ENCODE data around the gene AUTS2. TPM values are rescaled to one million over a fixed set of nuclear protein-coding genes. Genes with fewer than 3 reads are reported as not detected.

Gene AUTS2
- polyA plus RNA-seq, 3 donors, result 0.08 to 0.35 TPM; not detected in 1

GRCh38 chr7:70657571-70657970 lies 1059.3 kb downstream of the AUTS2 start:
- Histone ChIP-seq H3K79me2 (ENCODE audit: insufficient read depth, low read length) (no peaks in the 10 kb centered on the region), H3K27me3 (ENCODE audit: control insufficient read depth in 2 of 2, insufficient read depth in 2 of 2, low read length in 2 of 2) (no peaks in the 10 kb centered on the region), H3K9me3 (replicated peaks in 1 of 2; ENCODE audit: control insufficient read depth in 1 of 2, insufficient read depth in 1 of 2, low read length in 2 of 2) (peaks cover 0 to 4% of the 10 kb centered on the region in 2 donors), H3K36me3 (replicated peaks in 1 of 2; ENCODE audit: control insufficient read depth in 1 of 2, insufficient read depth in 2 of 2, low read length in 2 of 2) (no peaks in the 10 kb centered on the region), H3K4me2 (replicated peaks; ENCODE audit: extremely low read depth, low read length, poor library complexity, severe bottlenecking) (no peak overlapping the region), H3K4me3 (replicated peaks in 1 of 3; ENCODE audit: low read depth in 2 of 3, low read length in 3 of 3) (no peak overlapping the region), H3K9ac (ENCODE audit: insufficient read depth, low read length, poor library complexity, severe bottlenecking) (no peak overlapping the region), H2AFZ (ENCODE audit: insufficient read depth, low read depth, low read length, poor library complexity, severe bottlenecking) (no peak overlapping the region), H3K27ac (ENCODE audit: low read depth in 1 of 2, low read length in 2 of 2) (no peak overlapping the region), H3K4me1 (ENCODE audit: control insufficient read depth in 1 of 2, insufficient read depth in 2 of 2, low read length in 2 of 2) (no peaks in the 10 kb centered on the region), H4K20me1 (ENCODE audit: insufficient read depth, low read length) (no peaks in the 10 kb centered on the region)
- intact Hi-C loops (cut with micrococcal nuclease), result no loop called here
- Mint-ChIP-seq H3K4me1 (no peaks in the 10 kb centered on the region), H3K36me3 (no peaks in the 10 kb centered on the region), H3K9me3 (peaks cover 0 to 2% (median 0%) of the 10 kb centered on the region in 7 donors), H3K27me3 (ENCODE audit: low read depth in 3 of 3) (no peaks in the 10 kb centered on the region), H3K4me3 (no peak overlapping the region), H3K27ac (no peak overlapping the region)
- DNase-seq, result no peak
- 100% methylated on average over 3 of the region's 5 CpGs for WGBS (ENCODE audit: insufficient coverage)
- TF ChIP-seq CTCF (IDR thresholded peaks at IDR 0.05), result no peak

GRCh38 chr7:70657989-70658632 lies 1059.8 kb downstream of the AUTS2 start:
- H3K9ac ChIP-seq (ENCODE audit: insufficient read depth, low read length, poor library complexity, severe bottlenecking), result no peak overlapping the region
- H3K4me3 ChIP-seq (replicated peaks in 1 of 3; ENCODE audit: low read depth in 2 of 3, low read length in 3 of 3), result no peak overlapping the region
- no peak overlapping the region for H3K4me2 ChIP-seq (replicated peaks; ENCODE audit: extremely low read depth, low read length, poor library complexity, severe bottlenecking)
- WGBS (ENCODE audit: insufficient coverage), result 94% methylated on average over 8 of the region's 9 CpGs
- H3K9me3 Mint-ChIP-seq, result peaks cover 0 to 2% (median 0%) of the 10 kb centered on the region in 7 donors
- intact Hi-C loops (cut with micrococcal nuclease), result no loop called here
- H3K27me3 ChIP-seq (ENCODE audit: control insufficient read depth in 2 of 2, insufficient read depth in 2 of 2, low read length in 2 of 2), result no peaks in the 10 kb centered on the region
- no peaks in the 10 kb centered on the region for H3K4me1 ChIP-seq (ENCODE audit: control insufficient read depth in 1 of 2, insufficient read depth in 2 of 2, low read length in 2 of 2)
- no peaks in the 10 kb centered on the region for H3K79me2 ChIP-seq (ENCODE audit: insufficient read depth, low read length)
- H3K4me3 Mint-ChIP-seq, result no peak overlapping the region
- H4K20me1 ChIP-seq (ENCODE audit: insufficient read depth, low read length), result no peaks in the 10 kb centered on the region
- no peak overlapping the region for H2AFZ ChIP-seq (ENCODE audit: insufficient read depth, low read depth, low read length, poor library complexity, severe bottlenecking)
- H3K4me1 Mint-ChIP-seq, result no peaks in the 10 kb centered on the region
- H3K36me3 ChIP-seq (replicated peaks in 1 of 2; ENCODE audit: control insufficient read depth in 1 of 2, insufficient read depth in 2 of 2, low read length in 2 of 2), result no peaks in the 10 kb centered on the region
- peak overlapping the region in 1 of 7 donors; percentile 9 for H3K27ac Mint-ChIP-seq
- H3K36me3 Mint-ChIP-seq, result no peaks in the 10 kb centered on the region
- H3K27ac ChIP-seq (ENCODE audit: low read depth in 1 of 2, low read length in 2 of 2), result no peak overlapping the region
- no peak for DNase-seq
- no peak for TF ChIP-seq CTCF (IDR thresholded peaks at IDR 0.05)
- H3K9me3 ChIP-seq (replicated peaks in 1 of 2; ENCODE audit: control insufficient read depth in 1 of 2, insufficient read depth in 1 of 2, low read length in 2 of 2), result peaks cover 0 to 4% of the 10 kb centered on the region in 2 donors
- no peaks in the 10 kb centered on the region for H3K27me3 Mint-ChIP-seq (ENCODE audit: low read depth in 3 of 3)

All from CD14-positive monocyte (primary cell).